Mesodermal cell (in vitro differentiated cells): Measurements from ENCODE around the gene LARGE1.

Experiments
- H3K27ac ChIP-seq: 2 replicates; pipeline ENCODE4 v1.7.0; 2013; ENCODE audit warnings: mild to moderate bottlenecking, low read depth, low read length, moderate library complexity; ENCODE audit not compliant: severe bottlenecking
- H3K36me3 ChIP-seq: 2 replicates; pipeline ENCODE4 v1.7.1; 2013; ENCODE audit warnings: mild to moderate bottlenecking, low read length, moderate library complexity; ENCODE audit not compliant: control insufficient read depth, insufficient read depth
- H3K4me1 ChIP-seq: one replicate; pipeline ENCODE4 v1.7.1; 2013; ENCODE audit warnings: mild to moderate bottlenecking, low read length; ENCODE audit not compliant: insufficient read depth, control insufficient read depth, poor library complexity, severe bottlenecking
- H3K4me3 ChIP-seq: 2 replicates; pipeline ENCODE4 v1.7.0; 2013; ENCODE audit warnings: low read length, control low read depth, mild to moderate bottlenecking; ENCODE audit not compliant: insufficient read depth, poor library complexity, severe bottlenecking; ENCODE audit errors: extremely low read depth
- H3K9me3 ChIP-seq: 2 replicates; pipeline ENCODE4 v1.7.1; 2013; ENCODE audit warnings: mild to moderate bottlenecking, low read length, moderate library complexity; ENCODE audit not compliant: control insufficient read depth
- WGBS, 2 experiments: methylation state at CpG; one replicate each; pipeline ENCODE4 v1.1.5; 2013; ENCODE audit warnings: missing lambda C conversion rate in 2 of 2; ENCODE audit not compliant: insufficient coverage in 2 of 2; 5-methylcytosine and 5-hydroxymethylcytosine counted together

Gene LARGE1

DNA sequence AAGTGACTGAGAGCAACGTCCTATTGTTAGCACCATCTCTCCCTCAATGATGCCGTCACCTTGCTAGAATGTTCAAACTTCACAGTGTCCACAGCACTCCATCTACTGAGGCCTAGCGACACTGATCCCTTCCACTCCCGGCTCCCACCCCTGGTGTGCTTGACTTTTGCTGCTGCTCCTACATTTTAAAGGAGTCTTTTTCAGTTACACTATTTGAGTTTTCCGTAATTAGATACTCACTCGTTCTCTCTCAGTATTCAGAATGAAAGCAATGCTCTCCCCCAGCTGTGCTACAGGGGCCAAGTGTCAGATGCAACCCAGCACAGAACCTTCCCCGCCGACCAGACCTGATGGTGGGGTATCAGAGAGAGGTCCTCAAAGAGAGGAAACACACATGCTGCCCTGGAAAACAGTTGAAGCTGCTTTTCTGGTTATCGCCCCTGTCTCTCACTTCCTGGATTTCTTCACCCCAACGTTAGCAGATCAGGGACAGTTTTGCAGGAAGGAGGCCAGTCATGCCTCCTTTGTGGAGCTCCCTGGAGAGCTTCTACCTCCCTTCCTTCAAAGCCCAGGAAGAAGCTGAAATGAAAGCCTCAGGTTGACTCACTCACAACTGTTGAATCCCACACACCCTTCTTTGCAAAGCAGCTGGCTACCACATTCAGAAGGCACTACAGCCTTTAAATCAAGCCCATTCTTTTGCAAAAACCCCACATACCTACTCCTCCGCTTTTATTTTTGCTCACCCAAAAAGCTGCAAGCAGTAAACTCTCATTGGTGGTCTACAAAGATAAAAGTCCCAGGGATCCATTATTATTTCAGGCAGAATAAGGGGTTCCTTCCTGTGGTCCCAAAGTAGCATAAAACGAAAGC, 23.5 kb downstream of the LARGE1 start:
- no peaks in the 10 kb centered on the region for H3K36me3 ChIP-seq
- 58 to 59% methylated on average over 8 to 11 of the region's 12 CpGs for WGBS, 2 experiments
- peaks cover 3% of the 10 kb centered on the region for H3K9me3 ChIP-seq
- H3K4me1 ChIP-seq = peaks cover 12% of the 10 kb centered on the region
- no peak overlapping the region for H3K4me3 ChIP-seq
- H3K27ac ChIP-seq = no peak overlapping the region

DNA sequence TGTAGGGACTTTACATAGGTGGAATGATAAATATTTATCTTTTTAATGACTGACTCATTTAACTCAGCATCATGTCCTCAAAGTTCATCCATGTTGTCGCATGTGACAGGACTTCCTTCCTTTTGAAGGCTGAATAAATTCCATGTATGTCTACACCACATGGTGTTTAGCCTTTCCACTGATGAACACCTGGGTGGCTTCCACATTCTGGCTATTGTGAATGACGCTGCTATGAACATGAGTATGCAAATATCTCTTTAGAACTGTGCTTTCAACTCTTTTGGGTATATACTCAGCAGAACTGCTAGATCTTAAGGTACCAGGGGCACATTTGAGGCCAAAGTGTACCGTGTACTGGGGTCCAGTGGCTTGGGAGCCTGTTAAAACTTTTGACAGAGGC, 24.1 kb downstream of the LARGE1 start:
- 85 to 89% methylated on average over 2 to 3 of the region's 3 CpGs for WGBS, 2 experiments
- Histone ChIP-seq H3K27ac (no peak overlapping the region), H3K9me3 (peaks cover 3% of the 10 kb centered on the region), H3K4me1 (peaks cover 12% of the 10 kb centered on the region), H3K36me3 (no peaks in the 10 kb centered on the region), H3K4me3 (no peak overlapping the region)

DNA sequence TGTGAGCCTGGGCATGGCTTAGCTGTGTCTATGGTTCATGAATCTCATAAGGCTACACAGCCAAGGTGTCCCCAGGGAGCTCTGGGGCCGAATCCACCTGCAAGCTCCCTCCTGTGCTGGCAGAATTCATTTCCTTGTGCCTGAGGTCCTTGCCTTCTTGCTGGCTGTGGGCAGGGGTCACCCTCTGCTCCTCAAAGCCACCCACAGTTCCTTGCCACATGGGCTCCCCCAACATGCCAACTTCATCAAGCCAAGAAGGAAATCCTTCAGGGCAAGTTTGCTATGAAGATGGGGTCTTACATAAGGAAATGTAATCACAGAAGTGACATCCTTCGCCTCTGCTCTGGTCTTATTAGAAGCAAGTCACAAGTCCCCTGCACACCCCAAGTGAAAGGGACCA, 24.8 kb downstream of the LARGE1 start:
- Histone ChIP-seq H3K27ac (no peak overlapping the region), H3K36me3 (no peaks in the 10 kb centered on the region), H3K9me3 (peaks cover 3% of the 10 kb centered on the region), H3K4me1 (peaks cover 12% of the 10 kb centered on the region), H3K4me3 (no peak overlapping the region)
- WGBS, 2 experiments = 86 to 100% methylated on average over 1 to 2 of the region's 2 CpGs

DNA sequence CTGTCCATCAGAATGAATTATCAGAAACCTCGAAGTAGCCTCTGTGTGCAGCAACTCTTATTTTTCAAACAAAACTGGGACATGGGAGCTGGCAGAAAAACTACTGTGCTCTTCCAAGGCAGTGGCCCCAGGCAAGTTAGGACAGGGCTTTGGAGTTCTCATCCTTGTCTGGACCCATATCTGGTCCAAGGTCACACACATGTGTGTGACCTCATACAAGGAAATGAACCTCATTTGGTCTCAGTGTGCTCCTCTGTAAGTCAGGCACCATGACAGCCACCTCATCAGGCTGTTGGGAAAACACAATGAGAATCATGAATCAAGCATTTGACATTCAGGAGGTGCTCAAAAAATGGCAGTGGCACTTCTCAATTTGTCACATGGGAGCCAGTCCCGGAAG, 25.8 kb downstream of the LARGE1 start:
- Histone ChIP-seq H3K9me3 (peaks cover 3% of the 10 kb centered on the region), H3K4me1 (peaks cover 12% of the 10 kb centered on the region), H3K36me3 (peaks cover 3% of the 10 kb centered on the region), H3K27ac (no peak overlapping the region), H3K4me3 (no peak overlapping the region)
- WGBS, 2 experiments = 84 to 86% methylated on average over 1 to 2 of the region's 2 CpGs

DNA sequence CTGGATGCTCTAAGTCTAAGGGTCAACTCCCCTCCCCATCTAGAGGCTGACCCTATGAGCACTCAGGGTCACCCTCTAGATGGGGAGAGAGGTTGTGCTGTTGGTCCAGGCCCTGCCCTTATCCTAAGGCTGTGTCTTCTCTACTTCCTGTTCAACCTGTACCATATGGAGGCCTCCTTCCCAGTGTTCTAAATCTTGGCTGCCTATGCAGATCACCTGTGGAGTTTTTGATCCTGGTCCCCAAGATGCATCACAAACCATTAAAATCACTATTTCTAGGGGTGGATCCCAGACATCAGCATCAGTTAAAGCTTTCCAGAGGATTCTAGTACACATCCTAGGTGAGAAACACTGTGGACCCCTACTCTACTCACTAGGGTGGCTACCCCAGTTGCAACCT, 26.2 kb downstream of the LARGE1 start:
- peaks cover 3% of the 10 kb centered on the region for H3K9me3 ChIP-seq
- H3K36me3 ChIP-seq = peaks cover 3% of the 10 kb centered on the region
- H3K27ac ChIP-seq = no peak overlapping the region
- no peak overlapping the region for H3K4me3 ChIP-seq
- H3K4me1 ChIP-seq = peaks cover 12% of the 10 kb centered on the region

DNA sequence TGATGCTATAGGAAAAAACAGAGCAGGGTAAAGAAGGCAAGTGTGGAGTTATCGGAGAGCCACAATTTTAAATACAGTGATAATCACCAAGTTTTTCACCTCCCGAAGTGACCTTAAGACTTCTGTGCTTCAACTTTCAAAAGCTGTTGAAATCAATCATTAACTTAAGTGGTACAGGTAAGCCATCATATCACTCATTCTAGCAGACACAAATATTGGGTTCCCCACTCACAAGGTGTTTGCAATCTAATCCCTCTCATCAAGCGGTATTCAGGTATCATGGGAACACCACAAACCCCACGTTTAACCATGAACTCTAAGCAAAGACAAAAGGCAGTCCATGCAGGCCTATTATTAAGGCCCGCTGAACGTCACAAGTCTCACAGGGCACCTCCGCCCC, 26.8 kb downstream of the LARGE1 start:
- H3K27ac ChIP-seq = no peak overlapping the region
- H3K36me3 ChIP-seq = peaks cover 3% of the 10 kb centered on the region
- H3K4me1 ChIP-seq = peaks cover 12% of the 10 kb centered on the region
- no peak overlapping the region for H3K4me3 ChIP-seq
- peaks cover 3% of the 10 kb centered on the region for H3K9me3 ChIP-seq
- 88 to 98% methylated on average over 4 to 5 of the region's 7 CpGs for WGBS, 2 experiments

DNA sequence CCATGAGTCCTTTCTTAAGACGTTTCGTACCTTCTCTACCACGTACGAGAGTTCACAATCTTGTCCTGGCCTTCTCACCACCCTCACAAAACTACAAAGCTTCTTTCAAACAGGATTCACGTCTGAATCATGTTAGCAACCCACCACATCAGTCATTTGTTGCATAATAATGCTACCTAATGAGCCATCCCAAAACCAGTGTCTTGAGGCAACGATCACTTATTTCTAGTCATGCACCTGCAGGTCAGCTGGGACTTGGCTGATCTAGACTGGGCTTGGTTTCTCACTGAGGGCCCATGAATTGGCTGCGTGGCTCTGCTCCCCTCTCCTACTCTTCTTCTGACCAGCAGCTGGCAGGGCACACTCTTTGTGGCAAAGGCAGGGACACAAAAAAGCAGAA, 28.3 kb downstream of the LARGE1 start:
- Histone ChIP-seq H3K27ac (no peak overlapping the region), H3K9me3 (peaks cover 3% of the 10 kb centered on the region), H3K36me3 (peaks cover 3% of the 10 kb centered on the region), H3K4me3 (no peak overlapping the region), H3K4me1 (peaks cover 1% of the 10 kb centered on the region)
- 83 to 84% methylated on average over 7 of the region's 7 CpGs for WGBS, 2 experiments

DNA sequence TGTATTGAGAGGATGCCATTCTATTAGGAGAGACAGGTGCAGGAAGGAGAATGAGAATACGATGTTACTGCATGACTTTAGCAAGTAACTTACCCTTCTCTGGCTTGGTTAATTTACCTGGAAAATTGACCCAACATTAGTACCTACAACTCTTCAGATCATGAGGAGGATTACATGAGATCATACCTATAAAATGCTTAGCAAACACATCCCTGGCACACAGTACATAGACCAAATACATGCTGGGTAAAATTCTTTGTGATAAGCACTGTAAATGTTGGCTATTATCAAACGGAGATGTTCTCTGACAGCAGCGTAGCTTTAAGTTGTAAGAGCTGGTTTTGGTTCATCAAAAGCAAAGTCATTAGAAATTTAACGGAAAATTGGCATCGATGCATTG, 28.8 kb downstream of the LARGE1 start:
- no peaks in the 10 kb centered on the region for H3K4me1 ChIP-seq
- H3K9me3 ChIP-seq = peaks cover 3% of the 10 kb centered on the region
- no peak overlapping the region for H3K27ac ChIP-seq
- 100% methylated on average over 1 to 3 of the region's 5 CpGs for WGBS, 2 experiments
- H3K36me3 ChIP-seq = peaks cover 3% of the 10 kb centered on the region
- H3K4me3 ChIP-seq = no peak overlapping the region

DNA sequence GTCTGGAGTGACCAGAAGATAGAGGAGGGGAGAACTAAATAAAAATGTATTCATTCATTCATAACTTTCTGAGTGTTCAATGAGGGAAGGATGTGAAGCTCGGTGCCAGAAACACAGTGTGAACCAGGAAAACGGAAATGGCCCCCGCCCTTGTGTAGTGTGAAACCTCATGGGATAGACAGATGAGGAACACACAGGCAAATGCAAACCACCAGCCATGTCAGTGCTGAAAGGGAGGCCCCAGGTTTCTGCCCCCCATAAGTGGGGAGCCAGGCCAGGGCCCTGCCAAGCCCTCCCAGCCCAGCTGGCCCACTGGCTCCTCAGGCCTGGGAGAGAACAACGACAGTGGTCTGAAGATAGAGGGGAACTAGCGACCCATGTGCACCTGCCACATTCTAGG, 30.5 kb downstream of the LARGE1 start:
- Histone ChIP-seq H3K4me3 (no peak overlapping the region), H3K4me1 (no peaks in the 10 kb centered on the region), H3K36me3 (peaks cover 3% of the 10 kb centered on the region), H3K9me3 (no peaks in the 10 kb centered on the region), H3K27ac (no peak overlapping the region)
- 90 to 96% methylated on average over 4 of the region's 5 CpGs for WGBS, 2 experiments

DNA sequence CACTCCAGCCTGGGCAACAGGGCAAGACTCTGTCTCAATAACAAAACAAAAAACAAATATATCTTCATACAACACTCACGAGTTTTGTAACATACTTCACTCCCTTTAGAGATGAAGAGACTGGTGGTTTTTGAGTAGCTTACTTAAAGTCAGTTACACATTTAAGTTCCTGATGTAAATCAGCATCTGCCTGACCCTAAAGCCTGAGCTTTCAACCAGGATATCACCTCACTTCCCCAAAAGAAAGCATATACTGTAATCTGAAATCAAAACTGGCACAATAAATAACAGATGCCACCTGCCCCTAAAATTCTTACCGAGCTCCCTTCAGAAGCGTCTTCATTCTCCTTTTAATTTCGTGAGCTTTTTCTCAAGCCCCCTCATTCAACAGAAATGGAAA, 31.5 kb downstream of the LARGE1 start:
- Histone ChIP-seq H3K27ac (no peak overlapping the region), H3K4me3 (no peak overlapping the region), H3K4me1 (no peaks in the 10 kb centered on the region), H3K36me3 (peaks cover 3% of the 10 kb centered on the region), H3K9me3 (no peaks in the 10 kb centered on the region)
- WGBS, 2 experiments = 87 to 100% methylated on average over 1 to 3 of the region's 4 CpGs

DNA sequence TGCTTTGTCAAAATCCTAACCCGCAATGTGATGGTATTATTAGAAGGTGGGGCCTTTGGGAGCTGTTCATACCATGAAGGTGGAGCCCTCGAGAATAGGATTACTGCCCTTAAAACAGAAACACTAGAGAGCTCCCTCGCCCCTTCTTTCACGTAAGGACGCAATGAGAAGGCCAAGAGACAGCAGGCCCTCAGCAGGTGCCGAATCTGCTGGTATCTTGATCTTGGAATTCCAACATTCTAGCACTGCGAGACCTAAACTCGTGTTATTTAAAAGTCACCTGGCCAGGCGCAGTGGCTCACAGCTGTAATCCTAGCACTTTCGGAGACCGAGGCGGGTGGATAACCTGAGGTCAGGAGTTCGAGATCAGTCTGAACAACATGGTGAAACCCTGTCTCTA, 33.1 kb downstream of the LARGE1 start:
- H3K9me3 ChIP-seq = no peaks in the 10 kb centered on the region
- peaks cover 3% of the 10 kb centered on the region for H3K36me3 ChIP-seq
- H3K4me1 ChIP-seq = peaks cover 7% of the 10 kb centered on the region
- no peak overlapping the region for H3K4me3 ChIP-seq
- H3K27ac ChIP-seq = no peak overlapping the region
- 91 to 93% methylated on average over 11 to 12 of the region's 13 CpGs for WGBS, 2 experiments
